Lung (tissue), 12 donors: Measurements from ENCODE around the gene AMOT. TPM values are rescaled to one million over a fixed set of nuclear protein-coding genes. Genes with fewer than 3 reads are reported as not detected.

Experiments
- ATAC-seq: fragments of 200-7000 bp; cut with Tn5 transposase; one replicate; pipeline ENCODE4 v1.9.1; 2020; ENCODE audit warnings: moderate number of reproducible peaks; ENCODE audit not compliant: insufficient read depth, low FRiP score
- DNase-seq, 3 donors: peaks; one replicate each; pipeline ENCODE4 v3.0.0-alpha.2; 2013 to 2017
- H3K27ac ChIP-seq, 2 donors: one replicate each; pipeline ENCODE4 v1.5.1; 2013; ENCODE audit warnings: mild to moderate bottlenecking in 2 of 2, moderate library complexity in 2 of 2, control low read depth in 1 of 2, inconsistent platforms in 1 of 2, low read depth in 1 of 2, low read length in 1 of 2
- H3K27me3 ChIP-seq, 3 donors: one replicate each; pipeline ENCODE4 v1.5.1; 2013; ENCODE audit warnings: low read length in 2 of 3; ENCODE audit not compliant: control insufficient read depth in 3 of 3, insufficient read depth in 3 of 3
- H3K36me3 ChIP-seq, 4 donors: one replicate each; pipeline ENCODE4 v1.5.1; 2013; ENCODE audit warnings: low read length in 4 of 4, mild to moderate bottlenecking in 1 of 4, moderate library complexity in 1 of 4; ENCODE audit not compliant: control insufficient read depth in 4 of 4, insufficient read depth in 4 of 4
- H3K4me1 ChIP-seq, 5 donors: one replicate each; pipeline ENCODE4 v1.5.1; 2013; ENCODE audit warnings: low read length in 5 of 5, mild to moderate bottlenecking in 2 of 5, moderate library complexity in 1 of 5; ENCODE audit not compliant: control insufficient read depth in 5 of 5, insufficient read depth in 5 of 5
- H3K4me3 ChIP-seq: one replicate; pipeline ENCODE4 v1.5.1; 2013; ENCODE audit warnings: mild to moderate bottlenecking, control low read depth, moderate library complexity
- H3K9ac ChIP-seq, 2 donors: one replicate each; pipeline ENCODE4 v1.5.1; 2013; ENCODE audit warnings: low read length in 2 of 2, control low read depth in 1 of 2; ENCODE audit not compliant: insufficient read depth in 1 of 2
- H3K9me3 ChIP-seq, 4 donors: one replicate each; pipeline ENCODE4 v1.5.1; 2013; ENCODE audit warnings: low read length in 3 of 4, mild to moderate bottlenecking in 1 of 4, moderate library complexity in 1 of 4; ENCODE audit not compliant: control insufficient read depth in 4 of 4, insufficient read depth in 3 of 4
- WGBS, 2 donors: extraction: QIAGEN DNeasy Blood & Tissue Kit; methylation state at CpG; one replicate each; pipeline ENCODE4 v1.1.7; 2013; 5-methylcytosine and 5-hydroxymethylcytosine counted together
- polyA plus RNA-seq, 2 donors: library from polyadenylated mRNA; stranded (reverse); fragments of 200-250 nt; gene quantifications; one replicate each; pipeline ENCODE4 v1.2.1, GENCODE V29; 2013
- total RNA-seq, 2 donors: library from RNA; depleted of rRNA in 1 of 2; stranded (reverse); fragments of >200 nt in 1 of 2; gene quantifications; one replicate each; pipeline ENCODE4 v1.2.1, GENCODE V29; 2014 to 2021
- TF ChIP-seq, protein P1 (sequence below): IDR thresholded peaks from 2 replicates; pipeline ENCODE4 v1.5.1; 2012; ENCODE audit warnings: mild to moderate bottlenecking; ENCODE audit errors: control extremely low read depth, extremely low read depth
- donor health status: control.
- donor health status: control.
- donor health status: Bipolar disorder and iron deficiency.
- donor health status: healthy.
- donor health status: DM: yes; HTN: yes; CAD: no.

The AMOT gene
- total and polyA plus RNA-seq, 4 donors, result 0.79 to 11.8 (median 5.9) TPM

DNA sequence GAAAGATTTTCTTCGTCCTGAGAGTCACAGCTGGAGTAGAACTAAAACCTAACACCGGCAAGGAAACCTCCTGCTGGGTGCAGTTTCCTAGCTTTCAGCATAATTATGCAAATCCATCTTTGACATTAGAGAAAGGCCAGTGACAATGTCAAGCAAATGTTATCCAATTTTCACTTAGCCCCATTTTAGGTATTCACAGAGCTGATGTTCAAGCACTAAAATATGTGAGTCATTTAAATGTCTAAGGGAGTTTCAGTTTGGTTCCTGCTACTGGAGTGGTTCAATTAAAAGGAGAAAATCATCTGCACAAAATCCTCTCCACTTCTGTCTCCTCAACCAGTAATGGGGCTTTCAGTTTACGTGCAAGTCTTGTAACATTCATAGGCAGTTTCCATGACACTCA, 37.1 kb upstream of the AMOT start:
- Histone ChIP-seq H3K4me3 (no peak overlapping the region), H3K4me1 (no peaks in the 10 kb centered on the region), H3K9me3 (no peaks in the 10 kb centered on the region), H3K27me3 (peaks cover 0 to 43% (median 15%) of the 10 kb centered on the region in 3 donors), H3K36me3 (no peaks in the 10 kb centered on the region), H3K27ac (no peak overlapping the region), H3K9ac (no peak overlapping the region)
- DNase-seq (no peak), ATAC-seq (no peak)
- 57 to 93% methylated on average over 3 of the region's 3 CpGs for WGBS, 2 donors
- TF ChIP-seq, protein P1, sequence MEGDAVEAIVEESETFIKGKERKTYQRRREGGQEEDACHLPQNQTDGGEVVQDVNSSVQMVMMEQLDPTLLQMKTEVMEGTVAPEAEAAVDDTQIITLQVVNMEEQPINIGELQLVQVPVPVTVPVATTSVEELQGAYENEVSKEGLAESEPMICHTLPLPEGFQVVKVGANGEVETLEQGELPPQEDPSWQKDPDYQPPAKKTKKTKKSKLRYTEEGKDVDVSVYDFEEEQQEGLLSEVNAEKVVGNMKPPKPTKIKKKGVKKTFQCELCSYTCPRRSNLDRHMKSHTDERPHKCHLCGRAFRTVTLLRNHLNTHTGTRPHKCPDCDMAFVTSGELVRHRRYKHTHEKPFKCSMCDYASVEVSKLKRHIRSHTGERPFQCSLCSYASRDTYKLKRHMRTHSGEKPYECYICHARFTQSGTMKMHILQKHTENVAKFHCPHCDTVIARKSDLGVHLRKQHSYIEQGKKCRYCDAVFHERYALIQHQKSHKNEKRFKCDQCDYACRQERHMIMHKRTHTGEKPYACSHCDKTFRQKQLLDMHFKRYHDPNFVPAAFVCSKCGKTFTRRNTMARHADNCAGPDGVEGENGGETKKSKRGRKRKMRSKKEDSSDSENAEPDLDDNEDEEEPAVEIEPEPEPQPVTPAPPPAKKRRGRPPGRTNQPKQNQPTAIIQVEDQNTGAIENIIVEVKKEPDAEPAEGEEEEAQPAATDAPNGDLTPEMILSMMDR, result no peak

DNA sequence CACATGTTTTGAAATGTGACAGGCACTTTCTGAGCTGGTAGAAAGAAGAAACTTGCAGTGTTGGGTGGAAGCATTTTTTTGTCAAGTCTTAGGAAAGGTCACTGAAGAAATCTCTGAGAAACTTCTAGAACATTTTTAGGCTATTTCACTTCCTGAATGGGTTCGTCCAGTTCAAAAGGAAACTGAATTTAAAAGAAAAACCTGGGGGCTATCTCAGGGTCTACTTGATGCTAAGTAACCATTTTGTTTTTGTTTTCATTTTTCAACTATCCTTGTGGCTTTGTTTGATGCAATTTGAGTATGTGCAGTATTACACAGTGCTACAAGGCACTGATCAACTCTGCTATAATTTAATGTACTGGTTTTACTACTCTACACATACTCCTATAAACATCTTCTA, 34.0 kb upstream of the AMOT start:
- Histone ChIP-seq H3K4me1 (no peaks in the 10 kb centered on the region), H3K9ac (no peak overlapping the region), H3K27ac (no peak overlapping the region), H3K36me3 (no peaks in the 10 kb centered on the region), H3K4me3 (no peak overlapping the region), H3K9me3 (no peaks in the 10 kb centered on the region), H3K27me3 (peaks cover 0 to 48% (median 10%) of the 10 kb centered on the region in 3 donors)
- WGBS, 2 donors, result 6 to 26% methylated on average over 1 of the region's 1 CpG
- TF ChIP-seq, protein P1, result no peak
- ATAC-seq (no peak), DNase-seq (no peak)

DNA sequence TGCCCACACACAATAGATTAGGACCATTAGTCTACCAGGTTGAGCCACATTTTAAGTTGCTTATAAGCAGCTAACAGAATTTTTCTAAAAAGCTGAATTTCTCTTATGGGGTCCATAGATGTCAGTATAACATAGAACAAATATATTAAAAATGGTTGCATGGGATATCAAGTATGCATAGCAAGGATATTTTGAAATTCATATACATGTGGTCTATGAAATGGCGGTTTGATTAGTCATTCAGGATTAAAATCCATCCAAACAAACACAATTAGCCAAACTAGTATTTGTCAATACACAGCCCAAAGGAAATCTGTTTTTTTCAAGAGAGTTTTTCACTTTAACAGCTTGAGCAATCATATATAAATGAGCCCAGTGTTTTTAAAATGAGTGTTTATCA, 33.5 kb upstream of the AMOT start:
- peaks cover 0 to 46% (median 9%) of the 10 kb centered on the region in 3 donors for H3K27me3 ChIP-seq
- WGBS, 2 donors, result 31 to 57% methylated on average over 1 of the region's 1 CpG
- H3K4me3 ChIP-seq, result no peak overlapping the region
- H3K4me1 ChIP-seq, result no peaks in the 10 kb centered on the region
- DNase-seq, result peak in 2 of 3 donors; percentile 20 to 31
- H3K36me3 ChIP-seq, result no peaks in the 10 kb centered on the region
- TF ChIP-seq, protein P1, result no peak
- no peaks in the 10 kb centered on the region for H3K9me3 ChIP-seq
- no peak for ATAC-seq
- H3K9ac ChIP-seq, result no peak overlapping the region
- H3K27ac ChIP-seq, result no peak overlapping the region

DNA sequence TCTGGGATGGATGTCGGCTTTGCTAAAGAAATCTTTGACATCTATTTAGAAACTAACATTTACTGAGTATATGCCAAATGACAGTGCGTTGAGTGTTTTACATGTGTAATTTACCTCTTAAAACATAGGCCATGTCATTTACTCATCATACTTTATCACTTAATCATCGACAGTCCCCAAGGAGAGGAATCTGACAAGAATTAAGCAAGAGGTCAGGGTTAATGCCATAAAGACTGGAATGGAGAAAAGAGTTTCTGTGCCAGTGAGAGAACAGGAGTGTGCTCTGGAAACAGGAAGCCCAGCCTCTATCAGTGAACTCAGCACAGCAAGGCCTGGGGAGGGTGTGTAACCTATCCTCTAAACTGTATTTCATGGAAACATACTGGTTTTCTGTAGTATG, 28.0 kb upstream of the AMOT start:
- DNase-seq, result no peak
- no peak for ATAC-seq
- H3K4me3 ChIP-seq, result no peak overlapping the region
- H3K9ac ChIP-seq, result no peak overlapping the region
- peaks cover 0 to 53% (median 26%) of the 10 kb centered on the region in 3 donors for H3K27me3 ChIP-seq
- 83 to 88% methylated on average over 3 of the region's 3 CpGs for WGBS, 2 donors
- no peaks in the 10 kb centered on the region for H3K36me3 ChIP-seq
- H3K27ac ChIP-seq, result no peak overlapping the region
- peaks cover 0 to 4% (median 0%) of the 10 kb centered on the region in 5 donors for H3K4me1 ChIP-seq
- TF ChIP-seq, protein P1, result no peak
- H3K9me3 ChIP-seq, result no peaks in the 10 kb centered on the region
